HFF-Myc (cell line): ENCODE measurements around the gene RBBP9.
A peak's percentile ranks its signal among the peaks of the same experiment; 100 is the strongest.
"Not testable (repeated sequence)": the region's sequence is repeated elsewhere in the genome, so short reads cannot be mapped to it uniquely, and the experiment has no call there.

ENCODE experiments used
- DNase-seq: peaks from one replicate; pipeline ENCODE4 v3.0.0-alpha.2; 2011; ENCODE audit warnings: low read depth; ENCODE audit errors: extremely low read depth
- H3K4me3 ChIP-seq: replicated peaks from 2 replicates; pipeline ENCODE4 v1.5.1; 2011; ENCODE audit warnings: low read depth, mild to moderate bottlenecking, control low read depth, low read length
- CTCF ChIP-seq: IDR thresholded peaks from 2 replicates; pipeline ENCODE4 v1.5.1; 2012; ENCODE audit warnings: mild to moderate bottlenecking, low read depth, low read length, control low read depth; ENCODE audit errors: missing control alignments

The RBBP9 gene

GRCh38 chr20:18507218-18508191 lies 10.5 kb upstream of the RBBP9 start, which contains the start of gene SEC23B:
SEC23B (plus strand) TSS chr20:18507940; CDS start chr20:18510836, 2,896 bp downstream.
- peak within 1 kb of the TSS; percentile 66 for H3K4me3 ChIP-seq
- peak; percentile 94 for DNase-seq
- no peak for TF ChIP-seq CTCF

- no peak for TF ChIP-seq CTCF
- no peak for DNase-seq
- H3K4me3 ChIP-seq: peak overlapping the region; percentile 66
These were observed 9.7 kb upstream of the RBBP9 start for GRCh38 chr20:18506744-18507143.

- no peak for DNase-seq
- H3K4me3 ChIP-seq: no peak overlapping the region
- no peak for TF ChIP-seq CTCF
These were observed 7.5 kb upstream of the RBBP9 start for GRCh38 chr20:18504479-18505060.

- DNase-seq, H3K4me3 ChIP-seq: not testable (repeated sequence)
These were observed 4.6 kb upstream of the RBBP9 start for GRCh38 chr20:18501672-18502071.

- no peak overlapping the region for H3K4me3 ChIP-seq
- no peak for DNase-seq
- no peak for TF ChIP-seq CTCF
These were observed 578 bp upstream of the RBBP9 start for GRCh38 chr20:18497603-18498002.

GRCh38 chr20:18496042-18496441 lies 983 bp downstream of the RBBP9 start:
- no peak for TF ChIP-seq CTCF
- peak overlapping the region; percentile 73 for H3K4me3 ChIP-seq
- no peak for DNase-seq

- TF ChIP-seq CTCF: no peak
- no peak overlapping the region for H3K4me3 ChIP-seq
- no peak for DNase-seq
These were observed 8.7 kb downstream of the RBBP9 start for GRCh38 chr20:18488301-18488700.
